Activated CD4-positive, alpha-beta T cell treated with anti-CD3 and anti-CD28 coated beads, Interleukin-2, amount 10 ng/mL, durations not matched to agents 7 days and 5 days (primary cell): ENCODE results near the gene PAGE5. TPM values are rescaled to one million over a fixed set of nuclear protein-coding genes. Genes with fewer than 3 reads are reported as not detected.

ENCODE experiments used
- total RNA-seq, 2 experiments: library from RNA; stranded (reverse); gene quantifications; one replicate each; pipeline ENCODE4 v1.2.3, GENCODE V29; 2021

PAGE5 gene
- total RNA-seq, 2 experiments from 2014 or later, result not detected

Other genes with a start within 250 kb of the PAGE5 start
- under 1 TPM; 0.23 to 0.64 TPM for gene PFKFB1, start 226.2 kb upstream of the PAGE5 start, total RNA-seq
- 10 to 100 TPM; 24.7 to 24.9 TPM for gene APEX2, start 220.0 kb upstream of the PAGE5 start, total RNA-seq
- gene ALAS2, start 189.4 kb upstream of the PAGE5 start, total RNA-seq, result not detected
- not detected for gene PAGE2B, start 145.3 kb upstream of the PAGE5 start, total RNA-seq
- gene PAGE2, start 131.3 kb upstream of the PAGE5 start, total RNA-seq, result not detected
- gene PAGE3, start 44.6 kb downstream of the PAGE5 start, total RNA-seq, result not detected
- gene MAGEH1, start 231.8 kb downstream of the PAGE5 start, total RNA-seq, result 10 to 100 TPM; 17.3 to 18.7 TPM